CD4-positive, CD25-positive, alpha-beta regulatory T cell (primary cell): ENCODE results near the gene LCN2. TPM values are rescaled to one million over a fixed set of nuclear protein-coding genes. Genes with fewer than 3 reads are reported as not detected.
A peak's percentile ranks its signal among the peaks of the same experiment; 100 is the strongest.

ENCODE experiments used
- ATAC-seq, 2 donors: fragments of 150-1000 bp; cut with Tn5 transposase; one replicate each; pipeline ENCODE4 v1.10.0; 2021; ENCODE audit warnings: low read depth in 2 of 2, moderate number of reproducible peaks in 2 of 2, moderate library complexity in 1 of 2
- DNase-seq, 3 donors: peaks; one replicate each; pipeline versions ENCODE4 v3.0.0 to v3.0.0-alpha.2; 2012 to 2022; ENCODE audit warnings: mixed read lengths in 1 of 3
- H3K27ac ChIP-seq: one replicate; pipeline ENCODE4 v1.7.0; 2013; ENCODE audit warnings: mild to moderate bottlenecking, low read length; ENCODE audit not compliant: insufficient read depth, poor library complexity, severe bottlenecking
- H3K27me3 ChIP-seq: one replicate; pipeline ENCODE4 v1.7.0; 2013; ENCODE audit warnings: low read length; ENCODE audit not compliant: control insufficient read depth, insufficient read depth
- H3K36me3 ChIP-seq: one replicate; pipeline ENCODE4 v1.7.0; 2013; ENCODE audit warnings: mild to moderate bottlenecking, low read length, moderate library complexity; ENCODE audit not compliant: control insufficient read depth, insufficient read depth
- H3K4me1 ChIP-seq: 2 replicates; pipeline ENCODE4 v1.7.0; 2013; ENCODE audit warnings: mild to moderate bottlenecking, low read length; ENCODE audit not compliant: insufficient read depth, control insufficient read depth, poor library complexity, severe bottlenecking
- H3K4me3 ChIP-seq: one replicate; pipeline ENCODE4 v1.7.0; 2013; ENCODE audit warnings: low read depth, mild to moderate bottlenecking, low read length, moderate library complexity
- H3K9me3 ChIP-seq, 2 experiments: 1 replicate in 1 of 2; 2 replicates in 1 of 2; pipeline ENCODE4 v1.7.0; 2013; ENCODE audit warnings: low read length in 2 of 2, mild to moderate bottlenecking in 1 of 2, moderate library complexity in 1 of 2; ENCODE audit not compliant: control insufficient read depth in 2 of 2
- H3K27ac Mint-ChIP-seq, 3 donors: one replicate each; pipeline ENCODE4 v1.8.0; 2020 to 2022; ENCODE audit warnings: mild to moderate bottlenecking in 3 of 3, mixed read lengths in 3 of 3, moderate library complexity in 2 of 3
- H3K27me3 Mint-ChIP-seq: one replicate; pipeline ENCODE4 v1.8.0; 2022; ENCODE audit warnings: mild to moderate bottlenecking, mixed read lengths
- H3K36me3 Mint-ChIP-seq: one replicate; pipeline ENCODE4 v1.8.0; 2020; ENCODE audit warnings: mixed read lengths
- H3K4me1 Mint-ChIP-seq, 4 donors: one replicate each; pipeline ENCODE4 v1.8.0; 2020 to 2022; ENCODE audit warnings: mixed read lengths in 4 of 4, mild to moderate bottlenecking in 1 of 4
- H3K4me3 Mint-ChIP-seq, 4 donors: one replicate each; pipeline ENCODE4 v1.8.0; 2020 to 2022; ENCODE audit warnings: mild to moderate bottlenecking in 4 of 4, mixed read lengths in 4 of 4, moderate library complexity in 3 of 4
- H3K9me3 Mint-ChIP-seq, 7 donors: one replicate each; pipeline ENCODE4 v1.8.0; 2020 to 2022; ENCODE audit warnings: mixed read lengths in 7 of 7, mild to moderate bottlenecking in 3 of 7, moderate library complexity in 2 of 7
- polyA plus RNA-seq, 4 donors: library from polyadenylated mRNA; unstranded; fragments of 300-500 nt; fragmentation: Illumina TruSeq; gene quantifications; one replicate each; pipeline ENCODE4 v1.2.3, GENCODE V29; 2021
- total RNA-seq: library from RNA; stranded (reverse); gene quantifications from one replicate; pipeline ENCODE4 v1.2.3, GENCODE V29; 2022

The LCN2 gene
- 0.94 TPM for total RNA-seq
- not detected for polyA plus RNA-seq

GRCh38 chr9:128149001-128149701, at the start of gene LCN2:
Gene LCN2 (plus strand): TSS chr9:128149453. CDS start chr9:128149526, 73 bp downstream.
- Mint-ChIP-seq H3K27ac (peak within 1 kb of the TSS in 2 of 3 donors; percentile 62 to 67), H3K4me1 (no peaks in the 10 kb centered on the region), H3K9me3 (peaks cover 0 to 1% (median 0%) of the 10 kb centered on the region in 7 donors), H3K4me3 (peak within 1 kb of the TSS in 1 of 4 donors; percentile 43), H3K36me3 (no peaks in the 10 kb centered on the region), H3K27me3 (no peaks in the 10 kb centered on the region)
- no peak for ATAC-seq
- H3K9me3 ChIP-seq: no peaks in the 10 kb centered on the region
- H3K4me3 ChIP-seq: no peak within 1 kb of the TSS
- H3K36me3 ChIP-seq: no peaks in the 10 kb centered on the region
- no peaks in the 10 kb centered on the region for H3K27me3 ChIP-seq
- DNase-seq: no peak
- no peak within 1 kb of the TSS for H3K27ac ChIP-seq
- no peaks in the 10 kb centered on the region for H3K4me1 ChIP-seq

- ATAC-seq (no peak), DNase-seq (peak in 1 of 3 donors; percentile 34)
- Histone ChIP-seq H3K27me3 (no peaks in the 10 kb centered on the region), H3K4me3 (no peak overlapping the region), H3K27ac (no peak overlapping the region), H3K36me3 (peaks cover 36% of the 10 kb centered on the region), H3K9me3 (no peaks in the 10 kb centered on the region), H3K4me1 (peaks cover 29% of the 10 kb centered on the region)
- Mint-ChIP-seq H3K27me3 (no peaks in the 10 kb centered on the region), H3K4me1 (peaks cover 5 to 72% (median 37%) of the 10 kb centered on the region in 4 donors), H3K27ac (peak overlapping the region; percentile 31 to 60 (median 47)), H3K36me3 (peaks cover 27% of the 10 kb centered on the region), H3K9me3 (no peaks in the 10 kb centered on the region), H3K4me3 (peak overlapping the region in 2 of 4 donors; percentile 49 to 76)
Measured at GRCh38 chr9:128099932-128100491, 49.2 kb upstream of the LCN2 start.

GRCh38 chr9:128100581-128100980, 48.7 kb upstream of the LCN2 start:
- H3K9me3 Mint-ChIP-seq: no peaks in the 10 kb centered on the region
- no peak for ATAC-seq
- peaks cover 27% of the 10 kb centered on the region for H3K36me3 Mint-ChIP-seq
- DNase-seq: no peak
- no peaks in the 10 kb centered on the region for H3K9me3 ChIP-seq
- H3K27ac ChIP-seq: no peak overlapping the region
- H3K4me3 Mint-ChIP-seq: no peak overlapping the region
- H3K4me1 ChIP-seq: peaks cover 29% of the 10 kb centered on the region
- H3K36me3 ChIP-seq: peaks cover 40% of the 10 kb centered on the region
- H3K27me3 Mint-ChIP-seq: no peaks in the 10 kb centered on the region
- H3K4me3 ChIP-seq: no peak overlapping the region
- peaks cover 5 to 66% (median 35%) of the 10 kb centered on the region in 4 donors for H3K4me1 Mint-ChIP-seq
- H3K27ac Mint-ChIP-seq: peak overlapping the region; percentile 56 to 65 (median 60)
- no peaks in the 10 kb centered on the region for H3K27me3 ChIP-seq

GRCh38 chr9:128101231-128101661, 48.0 kb upstream of the LCN2 start:
- peaks cover 27% of the 10 kb centered on the region for H3K36me3 Mint-ChIP-seq
- peaks cover 29% of the 10 kb centered on the region for H3K4me1 ChIP-seq
- peaks cover 46% of the 10 kb centered on the region for H3K36me3 ChIP-seq

GRCh38 chr9:128101690-128102089, 47.6 kb upstream of the LCN2 start:
- Mint-ChIP-seq H3K4me1 (peaks cover under 1 to 65% (median 30%) of the 10 kb centered on the region in 4 donors), H3K9me3 (no peaks in the 10 kb centered on the region), H3K27ac (peak overlapping the region in 1 of 3 donors; percentile 15), H3K27me3 (no peaks in the 10 kb centered on the region), H3K36me3 (peaks cover 30% of the 10 kb centered on the region), H3K4me3 (no peak overlapping the region)
- Histone ChIP-seq H3K4me1 (peaks cover 29% of the 10 kb centered on the region), H3K4me3 (no peak overlapping the region), H3K27ac (no peak overlapping the region), H3K36me3 (peaks cover 51% of the 10 kb centered on the region), H3K9me3 (no peaks in the 10 kb centered on the region), H3K27me3 (no peaks in the 10 kb centered on the region)
- no peak for DNase-seq
- ATAC-seq: no peak

More at GRCh38 chr9:128101231-128101661, 48.0 kb upstream of the LCN2 start:
- H3K4me3 Mint-ChIP-seq: no peak overlapping the region
- no peak for DNase-seq
- no peaks in the 10 kb centered on the region for H3K27me3 Mint-ChIP-seq
- Histone ChIP-seq H3K9me3 (no peaks in the 10 kb centered on the region), H3K4me3 (no peak overlapping the region), H3K27ac (no peak overlapping the region), H3K27me3 (no peaks in the 10 kb centered on the region)
- peak overlapping the region; percentile 56 to 91 (median 65) for H3K27ac Mint-ChIP-seq
- no peak for ATAC-seq
- peaks cover 5 to 66% (median 32%) of the 10 kb centered on the region in 4 donors for H3K4me1 Mint-ChIP-seq
- H3K9me3 Mint-ChIP-seq: no peaks in the 10 kb centered on the region

- Mint-ChIP-seq H3K4me3 (no peak overlapping the region), H3K27me3 (no peaks in the 10 kb centered on the region), H3K27ac (peak overlapping the region in 2 of 3 donors; percentile 15 to 69), H3K36me3 (peaks cover 30% of the 10 kb centered on the region), H3K4me1 (peaks cover 0 to 60% (median 27%) of the 10 kb centered on the region in 4 donors), H3K9me3 (no peaks in the 10 kb centered on the region)
- H3K36me3 ChIP-seq: peaks cover 56% of the 10 kb centered on the region
- no peak overlapping the region for H3K27ac ChIP-seq
- DNase-seq: no peak
- H3K27me3 ChIP-seq: no peaks in the 10 kb centered on the region
- no peaks in the 10 kb centered on the region for H3K9me3 ChIP-seq
- no peak overlapping the region for H3K4me3 ChIP-seq
- peaks cover 29% of the 10 kb centered on the region for H3K4me1 ChIP-seq
- ATAC-seq: no peak
Measured at GRCh38 chr9:128102196-128102595, 47.1 kb upstream of the LCN2 start.

- H3K9me3 ChIP-seq: no peaks in the 10 kb centered on the region
- H3K36me3 Mint-ChIP-seq: peaks cover 35% of the 10 kb centered on the region
- H3K4me3 Mint-ChIP-seq: no peak overlapping the region
- ATAC-seq (peak in 1 of 2 donors; percentile 6), DNase-seq (no peak)
- peak overlapping the region; percentile 69 to 78 (median 71) for H3K27ac Mint-ChIP-seq
- H3K9me3 Mint-ChIP-seq: no peaks in the 10 kb centered on the region
- H3K4me3 ChIP-seq: no peak overlapping the region
- no peaks in the 10 kb centered on the region for H3K27me3 ChIP-seq
- no peak overlapping the region for H3K27ac ChIP-seq
- peaks cover 21% of the 10 kb centered on the region for H3K4me1 ChIP-seq
- peaks cover 0 to 52% (median 23%) of the 10 kb centered on the region in 4 donors for H3K4me1 Mint-ChIP-seq
- no peaks in the 10 kb centered on the region for H3K27me3 Mint-ChIP-seq
- H3K36me3 ChIP-seq: peaks cover 64% of the 10 kb centered on the region
Measured at GRCh38 chr9:128102861-128103588, 46.2 kb upstream of the LCN2 start.
